NOMO-1 (cell line): ENCODE results near the gene ABLIM2.
"Not testable (repeated sequence)": the region's sequence is repeated elsewhere in the genome, so short reads cannot be mapped to it uniquely, and the experiment has no call there.

Source experiments
- DNase-seq, 2 experiments: peaks; one replicate each; lab custom pipeline; 2025; ENCODE audit not compliant: unreplicated experiment in 2 of 2; lab: John Stamatoyannopoulos, UW

ABLIM2 gene

DNA sequence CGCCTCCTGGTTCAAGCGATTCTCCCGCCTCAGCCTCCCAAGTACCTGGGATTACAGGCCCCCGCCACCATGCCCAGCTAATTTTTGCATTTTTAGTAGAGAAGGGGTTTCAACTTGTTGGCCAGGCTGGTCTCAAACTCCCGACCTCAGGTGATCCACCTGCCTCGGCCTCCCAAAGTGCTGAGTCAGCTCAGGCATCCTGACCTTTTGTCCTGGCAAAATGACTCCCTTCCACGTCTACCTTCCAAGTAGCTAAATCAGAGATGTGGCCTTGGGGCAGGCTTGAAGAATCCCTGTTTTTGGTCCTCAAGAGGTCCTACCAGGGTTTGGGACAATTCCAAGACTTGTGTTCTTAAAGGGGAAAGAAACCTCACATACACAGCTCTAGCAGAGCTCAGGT is 231.8 kb downstream of the ABLIM2 start:
- no peak for DNase-seq

DNA sequence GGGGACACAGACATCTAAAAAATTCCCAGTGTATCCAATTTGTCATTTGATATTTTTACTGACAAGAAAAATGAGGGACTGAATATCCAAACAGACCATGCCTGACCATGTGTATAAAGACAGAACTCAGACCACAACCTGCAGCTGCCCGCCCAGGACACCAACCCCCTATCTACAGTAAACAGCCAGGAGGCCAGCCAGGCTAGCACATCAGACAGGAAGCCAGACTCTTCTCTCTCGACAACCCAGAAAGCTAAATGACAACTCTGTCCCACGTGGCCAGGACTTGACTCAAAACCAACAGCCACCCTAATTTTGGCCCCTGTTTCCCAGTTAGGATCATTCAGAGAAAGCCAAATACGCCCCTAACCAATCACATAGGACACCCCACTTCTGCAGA is 234.0 kb downstream of the ABLIM2 start:
- no peak for DNase-seq

DNA sequence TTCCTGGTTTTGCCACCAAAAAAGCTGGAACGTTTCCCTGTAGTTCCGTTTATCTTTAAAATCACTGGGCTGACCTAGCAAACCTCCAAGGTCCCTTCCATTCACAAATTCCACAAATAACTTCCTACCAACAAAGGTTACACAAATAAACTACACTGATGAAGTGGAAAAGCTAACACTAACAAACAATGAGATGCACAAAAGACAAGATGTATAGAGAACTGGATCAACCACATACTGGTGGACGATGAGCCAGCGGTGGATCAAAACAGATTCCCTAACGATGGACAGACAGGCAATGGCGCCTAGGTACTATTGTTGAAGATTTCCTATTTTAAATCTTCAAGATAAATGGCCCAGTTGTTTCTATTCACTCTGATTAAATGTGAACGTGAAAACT is 234.4 kb downstream of the ABLIM2 start:
- DNase-seq: no peak

DNA sequence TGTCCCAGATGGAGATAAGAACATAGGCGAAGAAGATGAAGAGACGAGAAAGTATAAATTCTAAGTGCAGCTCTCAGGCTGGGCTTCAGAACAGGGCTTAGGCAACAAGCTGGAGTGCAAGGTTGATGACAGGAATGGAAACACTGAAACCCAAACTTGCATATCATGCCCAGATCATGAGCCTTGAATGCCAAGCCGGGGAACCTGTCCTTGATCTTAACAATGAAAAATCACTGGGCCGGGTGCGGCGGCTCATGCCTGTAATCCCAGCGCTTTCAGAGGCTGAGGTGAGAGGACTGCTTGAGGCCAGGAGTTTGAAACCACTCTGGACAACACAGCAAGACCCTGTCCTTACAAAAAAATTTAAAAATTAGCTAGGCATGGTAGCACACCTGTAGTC is 236.1 kb downstream of the ABLIM2 start:
- DNase-seq: no peak

DNA sequence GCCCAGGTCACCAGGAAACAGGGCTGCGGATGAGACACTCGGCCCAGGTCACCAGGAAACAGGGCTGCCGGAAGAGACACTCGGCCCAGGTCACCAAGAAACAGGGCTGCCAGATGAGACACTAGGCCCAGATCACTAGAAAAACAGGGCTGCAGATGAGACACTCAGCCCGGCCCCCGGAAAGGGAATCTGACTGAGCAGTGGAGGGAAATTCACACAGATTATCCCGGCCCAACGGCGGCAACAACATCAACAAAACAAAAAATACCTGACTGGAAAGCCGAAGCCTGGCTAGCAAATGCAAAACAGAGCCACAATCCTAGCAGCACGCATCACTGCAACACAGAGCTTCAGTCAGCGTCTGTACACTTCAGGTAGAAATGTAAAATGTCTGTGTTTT is 239.6 kb downstream of the ABLIM2 start:
- no peak for DNase-seq

DNA sequence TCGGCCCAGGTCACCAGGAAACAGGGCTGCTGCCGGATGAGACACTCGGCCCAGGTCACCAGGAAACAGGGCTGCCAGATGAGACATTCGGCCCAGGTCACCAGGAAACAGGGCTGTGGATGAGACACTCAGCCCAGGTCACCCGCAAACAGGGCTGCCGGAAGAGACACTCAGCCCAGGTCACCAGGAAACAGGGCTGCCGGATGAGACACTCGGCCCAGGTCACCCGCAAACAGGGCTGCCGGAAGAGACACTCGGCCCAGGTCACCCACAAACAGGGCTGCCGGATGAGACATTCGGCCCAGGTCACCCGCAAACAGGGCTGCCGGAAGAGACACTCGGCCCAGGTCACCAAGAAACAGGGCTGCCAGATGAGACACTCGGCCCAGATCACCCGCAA is 240.4 kb downstream of the ABLIM2 start:
- DNase-seq: not testable (repeated sequence)

DNA sequence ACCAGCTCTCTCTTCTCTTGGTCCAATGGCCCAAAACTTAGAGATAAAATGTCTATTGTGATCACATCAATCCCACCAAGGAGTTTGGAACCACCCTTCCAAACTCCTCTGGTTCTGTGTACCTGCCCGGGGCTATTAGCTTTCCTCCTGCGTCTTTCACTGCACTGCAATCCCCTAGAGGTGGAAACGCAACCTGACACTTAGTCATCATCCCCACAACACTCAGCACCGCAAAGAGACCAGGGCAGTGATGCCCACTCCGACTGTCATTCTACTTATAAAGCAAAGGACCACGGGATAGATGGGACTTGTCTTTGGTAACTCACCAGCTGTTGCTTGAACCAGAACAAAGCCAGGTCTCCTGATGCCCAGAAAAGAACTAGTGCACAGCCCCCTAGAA is 240.9 kb downstream of the ABLIM2 start:
- DNase-seq: no peak

DNA sequence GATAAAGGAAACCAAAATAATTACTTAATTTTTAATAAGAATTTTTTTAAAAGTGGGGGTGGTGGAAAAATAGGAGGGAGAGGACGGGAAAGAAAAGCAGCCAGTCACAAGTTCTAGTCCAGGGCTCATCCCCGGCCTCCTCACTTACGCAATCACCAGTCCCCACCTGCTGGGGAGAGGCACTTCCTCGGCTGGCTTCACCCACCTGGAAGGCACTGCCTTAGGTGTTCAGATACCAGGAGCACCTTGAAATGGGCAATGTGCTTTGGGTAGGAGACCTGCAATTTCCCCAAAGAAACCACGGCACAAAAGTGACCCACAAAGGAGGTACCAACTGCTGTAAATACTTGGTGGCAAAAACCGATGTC is 242.8 kb downstream of the ABLIM2 start:
- no peak for DNase-seq
